Fibroblast of peridontal ligament (primary cell): Measurements from ENCODE around the gene HNRNPAB.
A peak's percentile ranks its signal among the peaks of the same experiment; 100 is the strongest.
"Not testable (repeated sequence)": the region's sequence is repeated elsewhere in the genome, so short reads cannot be mapped to it uniquely, and the experiment has no call there.

Experiments used
- DNase-seq: peaks from one replicate; pipeline ENCODE4 v3.0.0-alpha.2; 2010; ENCODE audit errors: extremely low read depth

Gene HNRNPAB

GRCh38 chr5:178196986-178197385 is 7.3 kb upstream of the HNRNPAB start:
- no peak for DNase-seq

- DNase-seq = not testable (repeated sequence)
Observed at GRCh38 chr5:178198151-178198550, 6.2 kb upstream of the HNRNPAB start.

- no peak for DNase-seq
Observed at GRCh38 chr5:178198706-178199105, 5.6 kb upstream of the HNRNPAB start.

- no peak for DNase-seq
Observed at GRCh38 chr5:178199581-178200434, 4.5 kb upstream of the HNRNPAB start.

GRCh38 chr5:178201221-178201926 is 3.0 kb upstream of the HNRNPAB start:
- no peak for DNase-seq

GRCh38 chr5:178201927-178202235 is 2.5 kb upstream of the HNRNPAB start:
- DNase-seq = no peak

GRCh38 chr5:178202541-178202940 is 1.8 kb upstream of the HNRNPAB start:
- no peak for DNase-seq

- DNase-seq = no peak
Observed at GRCh38 chr5:178203670-178204181, 607 bp upstream of the HNRNPAB start.

- DNase-seq = peak; percentile 60
Observed at GRCh38 chr5:178204935-178205748, 809 bp downstream of the HNRNPAB start.

GRCh38 chr5:178205749-178206047 is 1.4 kb downstream of the HNRNPAB start:
- no peak for DNase-seq

GRCh38 chr5:178206166-178207101 is 2.1 kb downstream of the HNRNPAB start:
- DNase-seq = no peak

- DNase-seq = no peak
Observed at GRCh38 chr5:178207183-178207916, 3.0 kb downstream of the HNRNPAB start.

GRCh38 chr5:178207917-178208280 is 3.6 kb downstream of the HNRNPAB start:
- DNase-seq = no peak

GRCh38 chr5:178208540-178209227 is 4.4 kb downstream of the HNRNPAB start:
- DNase-seq = no peak

- DNase-seq = no peak
Observed at GRCh38 chr5:178209334-178210072, 5.2 kb downstream of the HNRNPAB start.

- no peak for DNase-seq
Observed at GRCh38 chr5:178210073-178210535, 5.8 kb downstream of the HNRNPAB start.

- DNase-seq = no peak
Observed at GRCh38 chr5:178210686-178211085, 6.4 kb downstream of the HNRNPAB start.

GRCh38 chr5:178211095-178212048 is 7.0 kb downstream of the HNRNPAB start:
- DNase-seq = no peak
